Measurements from ENCODE around the gene BMPR1A. TPM values are rescaled to one million over a fixed set of nuclear protein-coding genes. Genes with fewer than 3 reads are reported as not detected.

Gene BMPR1A
- total and polyA plus RNA-seq, 9 of the 15 experiments (the other 6 are each of a cell fraction or from before 2014, with no cell fraction given): 1.6 to 17.5 (median 9.1) TPM

DNA sequence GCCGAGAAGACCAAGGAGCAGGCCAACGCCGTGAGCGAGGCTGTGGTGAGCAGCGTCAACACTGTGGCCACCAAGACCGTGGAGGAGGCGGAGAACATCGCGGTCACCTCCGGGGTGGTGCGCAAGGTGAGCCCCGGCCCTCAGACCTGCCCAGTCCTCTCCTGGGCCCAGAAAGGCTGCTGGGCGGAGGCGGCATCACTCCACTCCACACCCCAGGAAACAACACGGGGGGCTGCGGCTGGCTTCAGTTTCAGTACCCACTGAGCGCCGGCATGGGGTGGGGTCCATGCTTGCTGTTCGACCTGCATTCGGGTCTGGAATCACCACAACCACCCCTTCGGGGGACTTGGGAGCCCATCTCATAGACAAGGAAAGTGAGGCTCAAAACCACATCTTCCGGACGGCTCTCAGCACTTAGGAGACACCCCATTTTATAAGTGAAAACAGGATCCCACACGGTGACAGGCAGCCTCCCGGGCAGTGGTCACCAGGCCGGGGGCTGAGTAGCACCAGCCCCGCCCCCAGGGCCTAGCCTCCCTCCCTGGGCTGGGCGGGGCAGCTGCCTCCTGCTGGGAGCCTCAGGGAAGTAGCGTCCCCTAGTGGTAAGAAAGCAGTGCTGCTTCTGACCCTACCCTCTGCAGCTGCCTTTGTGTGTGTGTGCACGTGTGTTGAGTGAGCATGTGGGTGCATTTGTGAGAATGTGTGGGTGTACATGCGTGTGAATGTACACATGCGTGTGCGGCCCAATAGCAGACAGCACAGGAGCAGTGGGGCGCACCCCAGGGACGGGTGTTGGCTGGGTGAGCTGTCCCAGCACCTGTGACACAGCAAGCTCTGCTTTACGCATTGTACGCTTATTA lies 203.8 kb downstream of the BMPR1A start (continued):
- TF ChIP-seq, protein P1, sequence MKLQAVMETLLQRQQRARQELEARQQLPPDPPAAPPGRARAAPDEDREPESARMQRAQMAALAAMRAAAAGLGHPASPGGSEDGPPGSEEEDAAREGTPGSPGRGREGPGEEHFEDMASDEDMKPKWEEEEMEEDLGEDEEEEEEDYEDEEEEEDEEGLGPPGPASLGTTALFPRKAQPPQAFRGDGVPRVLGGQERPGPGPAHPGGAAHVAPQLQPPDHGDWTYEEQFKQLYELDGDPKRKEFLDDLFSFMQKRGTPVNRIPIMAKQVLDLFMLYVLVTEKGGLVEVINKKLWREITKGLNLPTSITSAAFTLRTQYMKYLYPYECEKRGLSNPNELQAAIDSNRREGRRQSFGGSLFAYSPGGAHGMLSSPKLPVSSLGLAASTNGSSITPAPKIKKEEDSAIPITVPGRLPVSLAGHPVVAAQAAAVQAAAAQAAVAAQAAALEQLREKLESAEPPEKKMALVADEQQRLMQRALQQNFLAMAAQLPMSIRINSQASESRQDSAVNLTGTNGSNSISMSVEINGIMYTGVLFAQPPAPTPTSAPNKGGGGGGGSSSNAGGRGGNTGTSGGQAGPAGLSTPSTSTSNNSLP (IDR thresholded peaks at IDR 0.05; ENCODE audit: borderline replicate concordance, low read depth, low read length): no peak
- no peak for TF ChIP-seq CBFA2T3 (IDR thresholded peaks at IDR 0.05)
- no peak for TF ChIP-seq SRSF1 (IDR thresholded peaks at IDR 0.05; ENCODE audit: low read depth, low read length)
- no peak for TF ChIP-seq HNRNPK (IDR thresholded peaks at IDR 0.05; ENCODE audit: low read depth, low read length, poor library complexity, severe bottlenecking)
- TF ChIP-seq ZNF354B (CRISPR knock-in tag; IDR thresholded peaks at IDR 0.05): no peak
- TF ChIP-seq, protein P2, sequence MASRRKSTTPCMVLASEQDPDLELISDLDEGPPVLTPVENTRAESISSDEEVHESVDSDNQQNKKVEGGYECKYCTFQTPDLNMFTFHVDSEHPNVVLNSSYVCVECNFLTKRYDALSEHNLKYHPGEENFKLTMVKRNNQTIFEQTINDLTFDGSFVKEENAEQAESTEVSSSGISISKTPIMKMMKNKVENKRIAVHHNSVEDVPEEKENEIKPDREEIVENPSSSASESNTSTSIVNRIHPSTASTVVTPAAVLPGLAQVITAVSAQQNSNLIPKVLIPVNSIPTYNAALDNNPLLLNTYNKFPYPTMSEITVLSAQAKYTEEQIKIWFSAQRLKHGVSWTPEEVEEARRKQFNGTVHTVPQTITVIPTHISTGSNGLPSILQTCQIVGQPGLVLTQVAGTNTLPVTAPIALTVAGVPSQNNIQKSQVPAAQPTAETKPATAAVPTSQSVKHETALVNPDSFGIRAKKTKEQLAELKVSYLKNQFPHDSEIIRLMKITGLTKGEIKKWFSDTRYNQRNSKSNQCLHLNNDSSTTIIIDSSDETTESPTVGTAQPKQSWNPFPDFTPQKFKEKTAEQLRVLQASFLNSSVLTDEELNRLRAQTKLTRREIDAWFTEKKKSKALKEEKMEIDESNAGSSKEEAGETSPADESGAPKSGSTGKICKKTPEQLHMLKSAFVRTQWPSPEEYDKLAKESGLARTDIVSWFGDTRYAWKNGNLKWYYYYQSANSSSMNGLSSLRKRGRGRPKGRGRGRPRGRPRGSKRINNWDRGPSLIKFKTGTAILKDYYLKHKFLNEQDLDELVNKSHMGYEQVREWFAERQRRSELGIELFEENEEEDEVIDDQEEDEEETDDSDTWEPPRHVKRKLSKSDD (conservative IDR thresholded peaks at IDR 0.05; ENCODE audit: low read length): no peak
- TF ChIP-seq NCOR1 (IDR thresholded peaks at IDR 0.05): no peak
- TF ChIP-seq, protein P3, sequence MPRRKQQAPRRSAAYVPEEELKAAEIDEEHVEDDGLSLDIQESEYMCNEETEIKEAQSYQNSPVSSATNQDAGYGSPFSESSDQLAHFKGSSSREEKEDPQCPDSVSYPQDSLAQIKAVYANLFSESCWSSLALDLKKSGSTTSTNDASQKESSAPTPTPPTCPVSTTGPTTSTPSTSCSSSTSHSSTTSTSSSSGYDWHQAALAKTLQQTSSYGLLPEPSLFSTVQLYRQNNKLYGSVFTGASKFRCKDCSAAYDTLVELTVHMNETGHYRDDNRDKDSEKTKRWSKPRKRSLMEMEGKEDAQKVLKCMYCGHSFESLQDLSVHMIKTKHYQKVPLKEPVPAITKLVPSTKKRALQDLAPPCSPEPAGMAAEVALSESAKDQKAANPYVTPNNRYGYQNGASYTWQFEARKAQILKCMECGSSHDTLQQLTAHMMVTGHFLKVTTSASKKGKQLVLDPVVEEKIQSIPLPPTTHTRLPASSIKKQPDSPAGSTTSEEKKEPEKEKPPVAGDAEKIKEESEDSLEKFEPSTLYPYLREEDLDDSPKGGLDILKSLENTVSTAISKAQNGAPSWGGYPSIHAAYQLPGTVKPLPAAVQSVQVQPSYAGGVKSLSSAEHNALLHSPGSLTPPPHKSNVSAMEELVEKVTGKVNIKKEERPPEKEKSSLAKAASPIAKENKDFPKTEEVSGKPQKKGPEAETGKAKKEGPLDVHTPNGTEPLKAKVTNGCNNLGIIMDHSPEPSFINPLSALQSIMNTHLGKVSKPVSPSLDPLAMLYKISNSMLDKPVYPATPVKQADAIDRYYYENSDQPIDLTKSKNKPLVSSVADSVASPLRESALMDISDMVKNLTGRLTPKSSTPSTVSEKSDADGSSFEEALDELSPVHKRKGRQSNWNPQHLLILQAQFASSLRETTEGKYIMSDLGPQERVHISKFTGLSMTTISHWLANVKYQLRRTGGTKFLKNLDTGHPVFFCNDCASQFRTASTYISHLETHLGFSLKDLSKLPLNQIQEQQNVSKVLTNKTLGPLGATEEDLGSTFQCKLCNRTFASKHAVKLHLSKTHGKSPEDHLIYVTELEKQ (CRISPR knock-in tag; IDR thresholded peaks at IDR 0.05): no peak
- TF ChIP-seq SRSF7 (optimal IDR thresholded peaks at IDR 0.05; ENCODE audit: low read depth, low read length): no peak
- TF ChIP-seq GATA2 (CRISPR knock-in tag; IDR thresholded peaks at IDR 0.05): no peak
- no peak for TF ChIP-seq NONO (IDR thresholded peaks at IDR 0.05; ENCODE audit: low read depth in 2 of 2, low read length in 1 of 2)
- TF ChIP-seq, protein P4, sequence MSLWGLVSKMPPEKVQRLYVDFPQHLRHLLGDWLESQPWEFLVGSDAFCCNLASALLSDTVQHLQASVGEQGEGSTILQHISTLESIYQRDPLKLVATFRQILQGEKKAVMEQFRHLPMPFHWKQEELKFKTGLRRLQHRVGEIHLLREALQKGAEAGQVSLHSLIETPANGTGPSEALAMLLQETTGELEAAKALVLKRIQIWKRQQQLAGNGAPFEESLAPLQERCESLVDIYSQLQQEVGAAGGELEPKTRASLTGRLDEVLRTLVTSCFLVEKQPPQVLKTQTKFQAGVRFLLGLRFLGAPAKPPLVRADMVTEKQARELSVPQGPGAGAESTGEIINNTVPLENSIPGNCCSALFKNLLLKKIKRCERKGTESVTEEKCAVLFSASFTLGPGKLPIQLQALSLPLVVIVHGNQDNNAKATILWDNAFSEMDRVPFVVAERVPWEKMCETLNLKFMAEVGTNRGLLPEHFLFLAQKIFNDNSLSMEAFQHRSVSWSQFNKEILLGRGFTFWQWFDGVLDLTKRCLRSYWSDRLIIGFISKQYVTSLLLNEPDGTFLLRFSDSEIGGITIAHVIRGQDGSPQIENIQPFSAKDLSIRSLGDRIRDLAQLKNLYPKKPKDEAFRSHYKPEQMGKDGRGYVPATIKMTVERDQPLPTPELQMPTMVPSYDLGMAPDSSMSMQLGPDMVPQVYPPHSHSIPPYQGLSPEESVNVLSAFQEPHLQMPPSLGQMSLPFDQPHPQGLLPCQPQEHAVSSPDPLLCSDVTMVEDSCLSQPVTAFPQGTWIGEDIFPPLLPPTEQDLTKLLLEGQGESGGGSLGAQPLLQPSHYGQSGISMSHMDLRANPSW (CRISPR knock-in tag; IDR thresholded peaks at IDR 0.05): no peak
- TF ChIP-seq NR2C1 (IDR thresholded peaks at IDR 0.05): no peak
- no peak for TF ChIP-seq NR2C1 (tag; IDR thresholded peaks at IDR 0.05)
- TF ChIP-seq, protein P5, sequence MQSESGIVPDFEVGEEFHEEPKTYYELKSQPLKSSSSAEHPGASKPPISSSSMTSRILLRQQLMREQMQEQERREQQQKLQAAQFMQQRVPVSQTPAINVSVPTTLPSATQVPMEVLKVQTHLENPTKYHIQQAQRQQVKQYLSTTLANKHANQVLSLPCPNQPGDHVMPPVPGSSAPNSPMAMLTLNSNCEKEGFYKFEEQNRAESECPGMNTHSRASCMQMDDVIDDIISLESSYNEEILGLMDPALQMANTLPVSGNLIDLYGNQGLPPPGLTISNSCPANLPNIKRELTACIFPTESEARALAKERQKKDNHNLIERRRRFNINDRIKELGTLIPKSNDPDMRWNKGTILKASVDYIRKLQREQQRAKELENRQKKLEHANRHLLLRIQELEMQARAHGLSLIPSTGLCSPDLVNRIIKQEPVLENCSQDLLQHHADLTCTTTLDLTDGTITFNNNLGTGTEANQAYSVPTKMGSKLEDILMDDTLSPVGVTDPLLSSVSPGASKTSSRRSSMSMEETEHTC (IDR thresholded peaks at IDR 0.05): no peak

Measured in K562 (cell line).